Measurements from ENCODE around the gene KRT8.
A peak's percentile ranks its signal among the peaks of the same experiment; 100 is the strongest.
"Not testable (repeated sequence)": the region's sequence is repeated elsewhere in the genome, so short reads cannot be mapped to it uniquely, and the experiment has no call there.

Gene KRT8

DNA sequence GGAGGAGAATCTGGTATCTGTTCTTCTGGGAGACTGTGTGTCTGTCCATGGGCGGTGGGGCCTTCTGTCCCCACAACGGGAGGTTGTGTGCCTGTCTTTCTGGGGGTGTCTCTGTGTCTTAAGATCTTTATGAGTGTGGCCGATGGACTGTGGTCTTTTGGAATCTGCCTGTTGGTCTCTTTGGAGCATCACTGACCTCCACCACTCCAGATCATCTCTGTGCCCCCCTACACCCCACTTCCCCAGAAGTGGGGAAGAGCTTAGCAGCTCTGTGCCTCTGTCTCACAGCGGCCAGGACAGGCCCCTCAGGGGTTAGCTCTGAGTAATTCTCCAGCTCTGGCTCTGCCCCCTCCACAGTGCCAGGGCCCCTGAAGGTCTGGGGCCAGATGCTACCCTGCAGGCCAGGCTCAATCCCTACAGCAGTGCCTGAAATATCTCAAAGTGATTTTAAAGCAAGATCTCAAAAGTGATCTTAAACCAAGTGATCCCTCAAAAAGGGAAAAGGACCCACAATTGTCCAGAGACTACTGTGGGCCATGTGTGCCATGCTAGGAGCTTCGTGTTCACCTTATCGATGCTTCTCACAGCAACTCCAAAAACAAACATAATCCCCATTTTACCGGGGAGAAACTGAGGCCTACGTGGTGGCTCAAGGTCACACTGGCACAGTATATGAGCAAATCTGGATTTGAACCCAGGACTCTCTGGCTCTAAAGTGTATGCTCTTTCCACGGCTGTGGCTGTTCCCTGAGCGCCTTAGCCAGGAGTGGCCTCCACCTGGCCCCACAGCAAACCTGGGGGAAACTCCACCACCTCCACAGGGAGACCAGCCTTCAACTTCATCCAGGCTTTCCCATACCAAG, 30.1 kb downstream of the KRT8 start:
- DNase-seq (ENCODE audit: low read depth, low spot score), result no peak

DNA sequence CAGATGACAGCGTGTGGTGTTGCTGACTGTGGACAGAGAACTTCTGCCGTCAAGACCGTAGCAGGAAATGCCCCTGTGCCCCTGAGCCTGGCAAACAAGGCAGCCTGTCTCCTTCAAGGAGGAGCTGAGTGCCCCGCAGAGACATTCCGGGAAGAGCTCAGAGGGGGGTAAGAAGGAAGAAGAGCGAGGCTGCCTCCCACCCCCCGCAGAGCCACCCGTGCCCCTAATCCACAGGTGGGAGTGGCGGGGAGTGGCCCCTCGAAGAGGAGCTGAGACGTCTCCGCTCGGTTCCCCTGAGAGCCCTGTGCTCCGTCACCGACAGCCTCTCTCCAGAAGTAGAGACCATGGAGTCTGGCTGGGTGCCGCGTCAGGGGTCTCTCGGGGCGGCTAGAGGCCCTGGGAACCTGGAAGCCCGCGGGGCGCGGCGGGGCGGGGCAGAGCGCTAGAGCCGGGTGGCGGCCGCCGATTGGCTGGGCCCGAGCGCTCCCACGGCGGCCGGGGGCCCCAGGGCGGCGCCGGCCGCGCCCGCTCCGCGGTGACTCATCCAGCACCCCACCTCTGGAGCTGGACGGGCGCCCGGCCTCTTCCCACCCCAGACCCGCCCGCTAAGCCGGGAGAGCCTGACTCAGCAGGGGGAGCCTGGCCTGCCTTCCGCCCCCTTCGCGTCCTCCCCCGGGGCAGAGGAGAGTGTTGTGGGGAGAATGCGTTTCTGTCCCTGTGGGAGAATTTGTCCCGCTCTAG, 30.9 kb downstream of the KRT8 start:
- DNase-seq (ENCODE audit: low read depth, low spot score), result peak; percentile 67

DNA sequence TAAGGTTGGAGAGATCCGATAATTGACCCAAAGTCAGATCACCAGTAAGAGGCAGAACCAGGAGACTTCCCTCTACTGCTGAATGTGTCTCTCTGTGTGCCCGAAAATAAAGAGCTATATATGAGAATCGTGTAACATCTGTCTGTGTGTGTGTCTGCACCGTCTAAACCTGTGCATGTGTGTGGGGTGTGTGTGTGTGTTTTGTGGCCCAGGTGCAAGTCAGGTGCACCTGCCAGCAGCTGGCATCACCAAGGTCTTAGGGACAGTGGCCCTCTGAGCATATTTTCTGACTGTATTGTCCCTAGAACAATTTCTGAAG, 31.4 kb downstream of the KRT8 start:
- no peak for DNase-seq (ENCODE audit: low read depth, low spot score)

DNA sequence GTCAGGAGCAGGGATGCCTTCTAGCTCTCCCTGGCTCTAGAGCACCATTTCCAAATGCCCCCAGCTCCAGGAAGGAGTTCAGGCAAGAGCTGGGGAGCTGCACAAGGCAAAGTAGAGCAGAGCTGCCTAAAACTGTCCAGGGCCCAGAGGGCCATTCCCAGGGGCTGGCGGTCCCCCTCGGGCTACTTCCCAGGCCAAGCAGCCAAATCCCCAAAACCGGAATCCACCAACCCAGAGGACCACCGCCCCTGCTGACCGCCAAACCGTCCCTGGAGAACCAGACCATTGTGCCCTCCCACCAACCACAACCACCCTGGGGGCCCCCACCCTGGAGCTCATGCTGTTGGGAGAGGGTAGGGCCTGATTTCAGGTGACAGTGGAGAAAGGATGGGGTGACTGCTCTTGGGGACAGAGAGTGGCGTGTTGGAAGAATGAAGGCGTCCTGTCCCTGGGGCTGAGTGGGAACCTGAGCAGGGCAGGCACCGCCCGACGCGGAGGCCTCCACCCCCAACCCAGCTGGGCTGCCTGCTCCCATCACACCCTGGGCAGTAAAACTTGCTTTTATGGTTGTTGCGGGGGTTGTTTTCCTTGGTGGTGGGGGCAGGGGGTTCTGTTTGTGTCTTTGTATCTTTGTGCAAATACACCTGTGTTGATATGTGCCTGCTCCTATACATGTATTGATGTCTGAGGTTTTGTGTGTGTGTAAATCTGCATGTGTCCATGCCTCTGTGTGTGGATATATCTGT, 32.1 kb downstream of the KRT8 start:
- no peak for DNase-seq (ENCODE audit: low read depth, low spot score)

DNA sequence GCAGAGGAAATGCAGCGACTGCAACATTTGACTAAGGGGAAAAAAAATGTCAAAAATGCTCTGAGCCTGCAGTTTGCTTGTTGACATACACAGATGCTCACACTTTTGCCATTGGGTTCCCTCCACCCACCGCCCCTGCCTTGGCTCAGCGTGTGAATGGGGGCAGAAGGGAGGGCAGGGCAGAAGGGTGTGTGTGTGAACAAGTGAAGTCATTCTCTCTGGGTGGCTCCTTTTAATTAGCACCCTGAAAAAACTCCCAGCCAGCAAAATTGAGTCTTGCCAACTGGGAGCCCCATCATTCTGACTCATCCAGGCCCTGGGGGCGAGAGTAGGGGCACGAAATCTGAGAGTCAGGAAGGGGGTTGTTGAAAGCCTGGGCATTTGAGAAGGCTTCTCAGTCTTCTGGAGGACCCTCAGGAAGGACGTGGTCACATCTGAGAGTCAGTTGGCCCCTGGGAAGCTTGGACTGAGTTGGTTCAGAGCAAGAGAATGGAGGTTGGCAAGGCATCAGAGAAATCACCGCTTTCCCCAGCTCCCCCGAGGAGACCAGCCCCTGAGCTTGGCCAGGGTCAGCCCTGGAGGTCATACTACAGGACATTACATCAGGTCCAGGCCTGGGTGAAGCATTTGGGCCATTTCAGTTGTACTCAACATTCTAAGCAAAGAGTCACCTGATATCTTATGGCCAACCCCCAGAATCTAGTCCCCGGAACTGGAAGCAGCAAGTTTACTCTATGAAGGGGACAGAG, 33.4 kb downstream of the KRT8 start:
- DNase-seq (ENCODE audit: low read depth, low spot score), result peak; percentile 51

DNA sequence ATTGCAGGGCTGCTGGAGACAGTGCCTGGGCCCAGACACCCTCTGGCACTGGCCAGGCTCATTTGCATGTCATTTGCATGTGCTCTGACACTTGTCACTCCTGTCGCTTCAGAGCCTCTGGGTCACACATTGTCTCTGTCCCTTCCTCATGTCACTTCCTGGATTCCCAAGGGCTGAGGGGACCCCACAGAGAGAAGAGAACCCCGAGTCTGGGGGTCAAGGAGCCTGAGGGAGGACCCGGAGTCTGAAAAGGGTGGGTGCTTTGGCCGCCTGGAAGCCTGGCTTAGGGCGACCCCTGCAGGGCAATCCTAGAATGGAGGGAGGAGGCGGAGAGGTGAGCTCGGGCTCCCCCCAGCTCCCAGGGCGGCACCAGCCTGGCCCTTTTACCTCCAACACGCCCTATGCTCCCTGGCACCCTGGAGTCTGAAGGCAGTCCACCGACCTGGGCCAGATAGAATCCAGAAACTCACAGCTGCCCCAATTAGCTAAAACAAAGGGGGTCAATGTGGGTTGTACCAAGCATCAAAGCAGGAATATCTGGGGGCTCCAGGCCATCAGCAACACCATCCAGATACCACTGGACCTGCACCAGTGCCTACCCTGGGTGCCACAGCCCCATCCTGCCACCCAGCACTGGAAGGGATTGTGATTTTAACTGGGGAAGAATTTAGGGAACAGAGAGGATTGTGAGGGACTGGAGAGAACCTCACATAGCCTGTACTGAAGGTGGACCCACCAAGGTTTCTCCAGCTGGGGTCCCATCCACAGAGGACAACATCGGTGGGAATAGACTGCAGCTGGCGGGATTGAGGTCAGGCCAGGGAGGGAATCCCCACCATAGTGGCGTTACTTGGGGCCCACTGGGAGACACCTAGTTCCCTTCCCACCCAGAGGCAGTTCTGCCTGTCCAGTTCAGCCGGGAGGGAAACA, 34.2 kb downstream of the KRT8 start:
- DNase-seq (ENCODE audit: low read depth, low spot score), result peak; percentile 86

DNA sequence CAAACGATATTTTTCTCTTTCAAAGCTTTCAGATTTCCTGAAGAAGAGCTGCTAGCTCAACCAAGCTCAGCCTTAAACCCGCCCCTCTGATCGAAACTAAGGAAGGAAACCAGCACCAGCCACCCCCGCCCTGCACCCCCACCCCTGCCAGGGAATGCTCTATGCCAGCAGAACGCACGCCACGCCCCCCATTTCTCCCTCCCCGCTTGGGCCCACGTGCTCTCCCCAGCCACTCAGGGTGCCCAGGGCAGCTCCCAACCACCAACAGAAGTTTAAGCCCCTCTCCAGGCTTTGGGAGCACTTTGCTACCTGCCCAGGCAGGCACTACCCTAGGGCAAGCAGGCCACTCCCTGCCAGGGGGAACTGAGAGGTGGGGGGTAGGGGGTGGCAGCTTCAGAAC, 37.2 kb downstream of the KRT8 start:
- DNase-seq (ENCODE audit: low read depth, low spot score), result no peak

DNA sequence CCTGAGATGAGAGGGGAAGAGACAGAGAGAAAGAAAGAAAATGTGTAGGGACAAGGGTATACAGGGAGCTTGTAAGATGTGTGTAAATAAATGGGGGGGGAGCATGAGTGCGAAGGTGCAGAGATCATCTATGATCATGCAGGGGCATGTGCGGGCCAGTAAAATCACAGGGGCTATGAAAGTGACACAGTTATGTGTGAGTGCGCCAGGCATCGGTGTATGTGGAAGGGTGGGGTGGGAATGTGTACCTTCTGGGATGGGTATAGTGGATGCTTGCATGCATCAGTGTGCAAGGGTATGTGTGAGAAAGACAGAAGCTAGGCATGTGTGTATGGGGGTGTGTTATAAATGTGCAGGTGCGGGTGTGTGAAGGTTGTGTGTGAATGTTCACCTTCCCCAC, 37.7 kb downstream of the KRT8 start:
- no peak for DNase-seq (ENCODE audit: low read depth, low spot score)

DNA sequence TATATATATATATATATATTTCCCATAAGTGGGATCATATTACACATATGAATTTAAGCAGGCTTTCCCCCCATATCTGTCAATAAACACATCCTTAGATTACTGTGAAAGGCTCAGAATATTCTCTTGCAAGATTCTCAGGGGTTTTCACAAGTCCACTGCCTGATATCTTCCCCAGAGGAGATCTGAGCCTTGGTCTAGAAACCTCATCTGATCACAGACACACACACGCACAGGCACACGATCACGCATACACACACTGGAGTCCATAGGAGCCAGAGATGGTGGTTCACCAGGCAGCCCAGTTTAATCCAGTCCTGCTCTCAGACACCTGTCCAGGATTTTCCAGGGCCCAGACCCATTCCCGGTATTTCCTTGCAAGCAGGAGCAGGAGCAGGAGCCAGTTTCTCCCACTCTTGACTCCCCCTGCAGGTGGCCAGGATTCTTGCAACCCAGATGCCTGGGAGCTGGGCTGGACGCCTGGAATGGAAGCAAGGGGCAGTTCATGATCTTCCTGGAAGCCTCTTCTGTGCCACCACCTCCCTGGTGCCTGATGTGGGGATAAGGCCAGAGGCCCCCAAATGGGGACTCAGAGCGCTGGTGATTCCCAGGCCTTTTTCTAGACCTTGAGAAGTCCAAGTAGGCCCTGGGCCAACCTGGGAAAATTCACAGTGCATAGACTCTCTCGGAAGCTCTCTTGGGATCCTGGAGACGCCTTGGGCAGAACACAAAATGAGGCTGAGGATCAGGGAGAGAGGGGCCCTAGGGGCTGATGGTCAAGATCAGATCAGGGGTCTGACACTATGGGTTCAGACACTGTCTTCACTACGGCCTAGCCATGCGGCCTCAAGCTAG, 39.6 kb downstream of the KRT8 start:
- DNase-seq (ENCODE audit: low read depth, low spot score), result peak; percentile 94

DNA sequence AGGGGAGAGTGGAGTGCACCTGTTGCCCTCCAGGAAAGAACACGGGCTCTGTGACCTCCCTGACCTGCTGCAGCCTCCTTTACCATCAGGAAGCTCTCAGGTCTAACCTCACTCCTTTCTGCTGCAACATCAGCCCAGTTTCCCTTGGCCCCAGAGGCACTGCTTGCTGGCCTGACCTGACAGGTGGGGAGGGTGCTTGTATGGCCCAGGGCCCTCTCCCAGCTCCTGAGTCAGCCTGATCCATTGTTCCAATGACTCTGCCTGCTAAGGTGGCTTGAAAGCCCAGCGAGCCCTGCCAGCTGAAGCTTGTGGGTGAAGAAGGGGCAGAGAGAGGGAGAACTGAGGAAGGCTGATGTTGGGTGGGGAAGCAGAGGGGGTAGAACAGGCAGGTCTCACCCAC, 42.9 kb downstream of the KRT8 start:
- peak; percentile 48 for DNase-seq (ENCODE audit: low read depth, low spot score)

DNA sequence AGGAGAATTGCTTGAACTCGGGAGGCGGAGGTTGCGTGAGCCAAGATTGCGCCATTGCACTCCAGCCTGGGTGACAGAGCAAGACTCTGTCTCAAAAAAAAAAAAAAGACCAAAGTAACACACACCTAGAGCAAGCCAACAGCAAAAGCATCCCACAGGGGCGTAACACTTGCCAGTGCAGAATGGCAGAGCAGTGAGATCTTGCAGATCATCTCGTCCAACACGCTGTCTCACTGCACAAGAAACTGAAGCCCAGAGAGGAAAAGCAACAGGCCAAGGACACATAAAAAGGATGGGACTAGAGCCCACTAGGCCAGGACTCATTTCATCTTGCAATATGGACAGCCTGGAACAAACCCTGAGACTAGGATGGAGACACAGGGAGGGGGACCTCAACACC, 43.4 kb downstream of the KRT8 start:
- no peak for DNase-seq (ENCODE audit: low read depth, low spot score)

DNA sequence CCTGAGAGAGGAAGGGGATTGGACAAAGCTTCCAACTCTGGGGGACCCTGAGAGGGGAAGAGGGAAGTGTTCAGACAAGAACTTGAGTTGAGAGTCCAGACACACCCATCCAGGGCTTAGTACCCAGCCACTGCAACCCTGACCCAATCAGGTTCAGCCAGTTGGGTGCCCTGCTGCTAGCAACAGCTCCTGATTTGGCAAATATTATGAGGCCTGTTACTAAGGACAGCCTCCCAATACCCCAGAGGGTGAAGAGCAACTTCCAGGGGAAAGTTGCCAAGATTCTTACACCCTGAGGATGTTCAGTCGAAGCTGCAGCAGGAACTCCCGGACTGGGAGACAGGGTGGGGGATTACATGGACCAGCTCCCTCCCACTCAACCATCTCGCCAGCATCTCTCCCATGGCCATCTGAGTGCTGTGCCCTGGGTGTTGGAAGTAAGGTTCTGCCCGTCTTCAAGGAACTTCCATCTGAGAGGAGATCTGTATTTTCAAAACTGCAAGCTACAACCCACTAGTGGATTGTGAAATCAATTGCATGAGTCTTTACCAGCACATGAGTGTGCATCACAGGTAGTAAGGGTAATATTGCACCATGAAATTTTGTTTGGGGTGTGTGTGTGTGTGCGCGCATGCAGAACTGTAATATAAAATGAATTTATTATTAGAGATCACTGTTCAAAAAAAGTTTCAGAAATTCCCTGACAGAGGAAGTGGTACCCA, 44.6 kb downstream of the KRT8 start:
- no peak for DNase-seq (ENCODE audit: low read depth, low spot score)

DNA sequence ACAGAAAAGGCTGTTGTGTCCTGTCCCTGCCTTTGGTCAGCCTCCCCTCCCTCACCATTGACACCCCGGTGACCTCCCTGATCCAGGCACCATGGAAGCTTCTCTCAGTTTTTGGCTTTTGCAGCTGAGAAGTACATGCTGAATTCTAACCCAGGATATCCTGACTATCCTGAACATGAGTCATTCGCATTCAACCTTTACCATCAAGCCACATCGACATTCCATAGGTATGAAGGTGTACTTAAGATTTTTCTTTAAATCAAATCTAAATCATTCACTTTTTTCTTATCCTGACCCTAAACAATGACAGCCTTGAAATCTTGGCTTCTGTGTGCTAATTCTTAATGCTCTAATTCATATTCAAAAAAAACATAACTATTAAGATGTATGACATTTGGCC, 47.4 kb downstream of the KRT8 start:
- no peak for DNase-seq (ENCODE audit: low read depth, low spot score)

DNA sequence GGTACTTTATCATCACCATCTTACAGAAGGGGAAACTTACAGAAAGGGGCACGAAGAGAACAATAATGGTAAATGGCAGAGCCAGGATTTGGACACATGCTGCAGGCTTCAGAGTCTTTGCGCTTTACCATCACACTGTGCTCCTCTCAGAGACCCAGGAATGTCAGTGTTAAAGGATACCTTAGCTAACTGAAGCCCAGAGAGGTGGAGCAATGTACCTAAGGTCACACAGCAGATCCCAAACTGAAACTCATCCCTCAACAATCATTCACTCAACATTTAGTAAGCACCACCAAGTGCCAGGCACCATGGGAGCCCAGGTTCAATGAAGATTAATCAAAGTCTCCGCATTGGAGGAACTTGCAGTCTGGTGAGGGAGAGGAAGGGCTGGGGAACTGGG, 48.1 kb downstream of the KRT8 start:
- DNase-seq (ENCODE audit: low read depth, low spot score), result no peak

DNA sequence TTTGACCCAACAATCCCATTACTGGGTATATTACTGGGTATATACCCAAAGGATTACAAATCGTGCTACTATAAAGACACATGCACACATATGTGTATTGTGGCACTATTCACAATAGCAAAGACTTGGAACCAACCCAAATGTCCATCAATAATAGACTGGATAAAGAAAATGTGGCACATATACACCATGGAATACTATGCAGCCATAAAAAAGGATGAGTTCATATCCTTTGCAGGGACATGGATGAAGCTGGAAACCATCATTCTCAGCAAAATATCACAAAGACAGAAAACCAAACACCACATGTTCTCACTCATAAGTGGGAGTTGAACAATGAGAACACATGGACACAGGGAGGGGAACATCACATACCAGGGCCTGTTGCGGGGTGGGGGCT, 48.8 kb downstream of the KRT8 start:
- not testable (repeated sequence) for DNase-seq (ENCODE audit: low read depth, low spot score)

DNA sequence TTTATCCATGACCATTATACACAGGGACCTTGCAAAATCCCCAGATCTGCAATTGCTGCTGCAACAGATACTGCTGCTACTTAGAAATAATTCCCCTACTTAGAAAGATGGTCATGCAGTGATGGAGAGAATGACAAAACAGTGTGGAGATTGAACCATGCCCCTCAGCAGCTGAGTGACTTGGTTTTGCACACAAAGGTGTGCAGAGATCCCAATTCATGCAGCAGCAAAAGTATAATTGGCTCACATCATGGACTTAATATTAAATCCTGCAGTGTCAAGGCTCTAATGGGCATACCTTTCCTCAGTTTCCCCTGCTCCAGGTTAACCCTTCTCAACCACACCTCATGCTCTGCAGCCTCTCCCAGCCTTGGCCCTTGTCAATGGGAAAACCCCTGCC, 53.1 kb downstream of the KRT8 start:
- DNase-seq (ENCODE audit: low read depth, low spot score), result no peak

DNA sequence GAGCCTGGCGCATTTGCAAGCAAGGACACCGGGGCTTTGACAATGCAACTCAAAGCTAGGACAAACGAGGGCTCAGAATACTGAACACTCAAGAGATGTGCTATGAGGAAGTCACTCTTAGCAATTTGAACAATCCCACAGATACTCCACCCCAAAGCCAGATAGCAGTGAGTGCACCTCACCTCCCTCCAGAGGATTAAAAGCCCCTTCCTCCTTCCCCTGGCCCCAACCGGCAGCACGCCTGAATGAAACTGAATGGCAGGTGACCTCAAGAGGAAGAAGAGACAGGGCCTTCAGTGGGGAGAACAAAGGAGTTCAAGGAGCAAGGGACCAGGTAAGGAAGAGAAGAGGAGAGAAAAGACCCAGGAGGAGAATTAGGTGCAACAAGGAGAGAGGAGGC, 54.2 kb downstream of the KRT8 start:
- no peak for DNase-seq (ENCODE audit: low read depth, low spot score)

DNA sequence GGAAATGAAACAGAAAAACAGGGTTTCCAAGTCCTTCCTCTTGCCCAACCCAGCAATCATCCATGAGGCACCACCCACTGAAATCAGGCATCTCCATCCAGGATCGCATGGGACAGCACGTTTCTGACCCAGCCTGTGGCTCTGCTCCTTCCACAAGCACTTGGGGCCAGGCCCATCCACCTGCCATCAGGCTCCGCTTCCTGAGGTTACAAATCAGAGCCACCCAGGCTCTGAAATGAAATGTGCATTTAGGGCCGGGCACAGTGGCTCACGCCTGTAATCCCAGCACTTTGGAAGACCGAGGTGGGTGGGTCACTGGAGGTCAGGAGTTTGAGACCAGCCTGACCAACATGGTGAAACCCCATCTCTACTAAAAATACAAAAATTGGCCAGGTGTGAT, 55.4 kb downstream of the KRT8 start:
- DNase-seq (ENCODE audit: low read depth, low spot score), result no peak

DNA sequence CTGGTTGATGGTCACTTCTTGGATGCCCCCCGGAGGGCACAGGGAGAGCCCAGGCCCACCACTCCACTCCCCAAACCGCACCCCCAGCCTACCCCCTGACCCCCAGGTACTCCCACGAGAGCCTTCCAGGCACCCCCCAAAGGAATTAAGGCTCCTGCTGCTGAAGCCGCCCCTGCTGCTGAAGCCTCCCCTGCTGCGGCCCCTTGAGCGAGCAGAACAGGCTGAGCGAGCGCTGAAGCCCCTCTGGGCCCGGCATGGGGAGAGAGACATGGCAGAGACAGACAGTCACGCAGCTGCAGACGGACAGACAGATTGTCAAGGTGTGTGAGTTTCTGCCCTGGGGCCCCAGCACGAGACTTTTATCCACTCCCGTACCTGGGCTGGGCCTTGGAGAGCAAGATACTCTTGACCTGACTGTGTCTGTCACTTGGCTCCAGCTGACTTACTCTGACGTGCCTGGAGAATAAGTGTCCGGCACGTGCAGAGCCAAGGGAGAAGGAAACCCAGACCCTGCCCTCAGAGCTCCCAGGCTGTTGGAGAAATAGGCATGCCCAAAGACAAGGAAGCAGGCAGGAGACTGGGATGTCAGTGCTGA, 56.1 kb downstream of the KRT8 start, which contains the start of gene KRT78:
Gene KRT78, minus strand, starts transcription at position 334 of the 595 bp plus-strand sequence. Its CDS starts 64 bp downstream, at position 270.
- peak; percentile 18 for DNase-seq (ENCODE audit: low read depth, low spot score)

Measured in ELF-1 (cell line).